Hepatocyte (in vitro differentiated cells): ENCODE results near the gene CHN2. TPM values are rescaled to one million over a fixed set of nuclear protein-coding genes. Genes with fewer than 3 reads are reported as not detected.

ENCODE experiments used
- DNase-seq: peaks from one replicate; pipeline ENCODE4 v3.0.0-alpha.2; 2016; ENCODE audit warnings: low spot score
- H2AFZ ChIP-seq: fragments of 200-600 bp; sonication (generic); 2 replicates; pipeline ENCODE4 v1.6.0; 2016; ENCODE audit warnings: antibody characterized with exemption, mild to moderate bottlenecking
- H3K27ac ChIP-seq: fragments of 200-600 bp; sonication (generic); 2 replicates; pipeline ENCODE4 v1.5.1; 2016; ENCODE audit warnings: mild to moderate bottlenecking
- H3K27me3 ChIP-seq: fragments of 200-600 bp; sonication (generic); 2 replicates; pipeline ENCODE4 v1.6.1; 2016
- H3K36me3 ChIP-seq: fragments of 200-600 bp; sonication (generic); replicated peaks from 2 replicates; pipeline ENCODE4 v1.5.1; 2016; ENCODE audit warnings: low read depth; ENCODE audit not compliant: insufficient read depth
- H3K4me1 ChIP-seq: fragments of 200-600 bp; sonication (generic); 2 replicates; pipeline ENCODE4 v1.5.1; 2016; ENCODE audit warnings: mild to moderate bottlenecking, moderate library complexity; ENCODE audit not compliant: insufficient read depth
- H3K4me2 ChIP-seq: fragments of 200-600 bp; sonication (generic); 2 replicates; pipeline ENCODE4 v1.6.0; 2016
- H3K4me3 ChIP-seq: fragments of 200-600 bp; sonication (generic); 2 replicates; pipeline ENCODE4 v1.5.1; 2016; ENCODE audit warnings: mild to moderate bottlenecking
- H3K79me2 ChIP-seq: fragments of 200-600 bp; sonication (generic); 2 replicates; pipeline ENCODE4 v1.6.0; 2017; ENCODE audit warnings: mild to moderate bottlenecking
- H3K9me2 ChIP-seq: fragments of 200-600 bp; sonication (generic); replicated peaks from 2 replicates; pipeline ENCODE4 v1.6.0; 2017; ENCODE audit warnings: mild to moderate bottlenecking; ENCODE audit not compliant: insufficient read depth
- H3K9me3 ChIP-seq: fragments of 200-600 bp; sonication (generic); 2 replicates; pipeline ENCODE4 v1.5.1; 2016; ENCODE audit warnings: low read depth, mild to moderate bottlenecking
- H4K20me1 ChIP-seq: fragments of 200-600 bp; sonication (generic); 2 replicates; pipeline ENCODE4 v1.6.0; 2016; ENCODE audit warnings: mild to moderate bottlenecking; ENCODE audit not compliant: insufficient read depth, poor library complexity, severe bottlenecking
- CTCF ChIP-seq: fragments of 200-600 bp; sonication (generic); IDR thresholded peaks from 2 replicates; pipeline ENCODE4 v1.5.1; 2016; ENCODE audit warnings: antibody characterized with exemption, mild to moderate bottlenecking; ENCODE audit not compliant: poor library complexity
- EZH2 ChIP-seq: fragments of 200-600 bp; sonication (generic); IDR thresholded peaks from 2 replicates; pipeline ENCODE4 v1.6.1; 2016; ENCODE audit warnings: antibody characterized with exemption, mild to moderate bottlenecking, borderline replicate concordance
- EZH2phosphoT487 ChIP-seq: fragments of 200-600 bp; sonication (generic); IDR thresholded peaks from one replicate; pipeline ENCODE4 v1.6.1; 2018; ENCODE audit warnings: antibody characterized with exemption, mild to moderate bottlenecking, low read depth, moderate library complexity; ENCODE audit not compliant: unreplicated experiment, severe bottlenecking
- WGBS: methylation state at CpG from one replicate; pipeline ENCODE4 v1.1.6; 2016; ENCODE audit warnings: low lambda C conversion rate; ENCODE audit errors: missing lambda C conversion rate; 5-methylcytosine and 5-hydroxymethylcytosine counted together
- polyA plus RNA-seq: library from polyadenylated mRNA; unstranded; fragments of >200 nt; fragmentation: Nextera tagmentation; extraction: Ambion mirVana; gene quantifications from 2 replicates; pipeline ENCODE4 v1.2.1, GENCODE V29; 2016
- total RNA-seq: library from RNA; depleted of rRNA; stranded (reverse); fragments of >200 nt; gene quantifications from 2 replicates; pipeline ENCODE4 v1.2.3, GENCODE V29; 2014

The CHN2 gene
- total and polyA plus RNA-seq, 2 experiments from 2014 or later = 8.7 to 12.3 TPM

- no peaks in the 10 kb centered on the region for H4K20me1 ChIP-seq
- H3K27me3 ChIP-seq = no peaks in the 10 kb centered on the region
- no peak overlapping the region for H3K4me3 ChIP-seq
- no peaks in the 10 kb centered on the region for H3K36me3 ChIP-seq
- TF ChIP-seq CTCF (no peak), EZH2phosphoT487 (no peak), EZH2 (no peak)
- DNase-seq = no peak
- no peak overlapping the region for H2AFZ ChIP-seq
- H3K4me2 ChIP-seq = no peak overlapping the region
- no peaks in the 10 kb centered on the region for H3K9me2 ChIP-seq
- no peaks in the 10 kb centered on the region for H3K79me2 ChIP-seq
- no peaks in the 10 kb centered on the region for H3K9me3 ChIP-seq
- WGBS = 71% methylated on average over 11 of the region's 11 CpGs
- H3K27ac ChIP-seq = no peak overlapping the region
- H3K4me1 ChIP-seq = peaks cover 10% of the 10 kb centered on the region
These were observed 79.8 kb downstream of the CHN2 start for GRCh38 chr7:29274146-29275017.

GRCh38 chr7:29275018-29275318, 80.4 kb downstream of the CHN2 start:
- Histone ChIP-seq H3K36me3 (no peaks in the 10 kb centered on the region), H3K4me1 (peaks cover 10% of the 10 kb centered on the region), H3K27ac (no peak overlapping the region), H3K79me2 (no peaks in the 10 kb centered on the region), H3K9me3 (no peaks in the 10 kb centered on the region), H3K4me3 (no peak overlapping the region), H4K20me1 (no peaks in the 10 kb centered on the region), H3K27me3 (no peaks in the 10 kb centered on the region), H3K4me2 (no peak overlapping the region), H2AFZ (no peak overlapping the region), H3K9me2 (no peaks in the 10 kb centered on the region)
- whole genome bisulfite sequencing = 100% methylated on average over 2 of the region's 2 CpGs
- no peak for DNase-seq
- TF ChIP-seq EZH2 = no peak

GRCh38 chr7:29275493-29275892, 80.9 kb downstream of the CHN2 start:
- WGBS = 87% methylated on average over 4 of the region's 4 CpGs
- Histone ChIP-seq H3K9me3 (no peaks in the 10 kb centered on the region), H3K27ac (no peak overlapping the region), H4K20me1 (no peaks in the 10 kb centered on the region), H3K9me2 (no peaks in the 10 kb centered on the region), H3K79me2 (no peaks in the 10 kb centered on the region), H3K4me1 (peaks cover 10% of the 10 kb centered on the region), H2AFZ (no peak overlapping the region), H3K4me3 (no peak overlapping the region), H3K36me3 (no peaks in the 10 kb centered on the region), H3K27me3 (no peaks in the 10 kb centered on the region), H3K4me2 (no peak overlapping the region)
- TF ChIP-seq EZH2 = no peak
- no peak for TF ChIP-seq EZH2phosphoT487
- TF ChIP-seq CTCF = no peak
- DNase-seq = no peak

- no peak for TF ChIP-seq CTCF
- no peak for TF ChIP-seq EZH2
- no peak for TF ChIP-seq EZH2phosphoT487
- no peak overlapping the region for H2AFZ ChIP-seq
- H3K27ac ChIP-seq = no peak overlapping the region
- peaks cover 7% of the 10 kb centered on the region for H3K4me1 ChIP-seq
- H3K9me2 ChIP-seq = no peaks in the 10 kb centered on the region
- no peak overlapping the region for H3K4me3 ChIP-seq
- no peaks in the 10 kb centered on the region for H3K9me3 ChIP-seq
- DNase-seq = no peak
- no peaks in the 10 kb centered on the region for H3K79me2 ChIP-seq
- H3K36me3 ChIP-seq = no peaks in the 10 kb centered on the region
- H4K20me1 ChIP-seq = no peaks in the 10 kb centered on the region
- WGBS = 51% methylated on average over 2 of the region's 2 CpGs
- H3K4me2 ChIP-seq = no peak overlapping the region
- H3K27me3 ChIP-seq = no peaks in the 10 kb centered on the region
These were observed 81.6 kb downstream of the CHN2 start for GRCh38 chr7:29276199-29276598.
